ENCODE measurements around the gene CTNND1. TPM values are rescaled to one million over a fixed set of nuclear protein-coding genes. Genes with fewer than 3 reads are reported as not detected.

The CTNND1 gene
- total and polyA plus RNA-seq, 10 of the 15 experiments (the other 5 are each of a cell fraction or from before 2014, with no cell fraction given): 4.7 to 70.0 (median 30.0) TPM

DNA sequence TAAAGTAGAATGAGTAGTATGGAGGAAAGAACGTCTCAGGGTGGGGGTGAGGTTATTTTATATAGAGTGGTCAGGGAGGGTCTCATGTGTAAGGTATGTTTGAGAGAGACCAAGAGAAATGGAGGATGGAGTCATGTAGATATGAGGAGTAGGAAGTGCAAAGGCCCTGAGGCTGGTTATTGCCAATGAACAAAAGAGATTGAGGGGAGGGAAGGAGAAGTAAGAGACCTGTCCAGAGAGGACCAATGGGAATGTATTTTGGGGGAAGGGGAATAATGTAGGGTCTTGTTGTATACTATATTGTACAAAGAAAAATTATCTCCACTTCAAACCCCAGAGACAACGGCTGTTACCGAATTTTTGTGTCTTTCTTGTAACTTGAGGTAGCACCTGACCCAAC lies 9.8 kb downstream of the CTNND1 start:
- peaks cover 8% of the 10 kb centered on the region for H3K4me1 ChIP-seq (ENCODE audit: control insufficient read depth, insufficient read depth, low read length)
- 0 out of 2 replicates have a peak overlapping the region, but pooled peaks have one; percentile 14 for H3K4me2 ChIP-seq (ENCODE audit: control insufficient read depth, insufficient read depth)
- no TSS peak for BruUV-seq (replicated peaks)
- intact Hi-C loops (cut with micrococcal nuclease; ENCODE audit: unreplicated experiment): no loop called here
- no peaks in the 10 kb centered on the region for H4K20me1 ChIP-seq (ENCODE audit: control insufficient read depth, insufficient read depth)
- H3K79me2 ChIP-seq (ENCODE audit: control insufficient read depth, insufficient read depth, low read length): peaks cover 82% of the 10 kb centered on the region
- ATAC-seq: no peak; the same call in 2 of the 3 replicates
- no peak for FAIRE-seq
- H3K4me3 ChIP-seq: no peak overlapping the region
- ChIA-PET CTCF (interaction anchor here (1.1 to 10.8 kb wide), 3 partner anchors 9 to 31 kb away, joined by 3 to 69 read pairs (median 22); partner anchors contain the start of gene CTNND1), SMC1A (ENCODE audit: uncharacterized antibody, unreplicated experiment) (interaction anchor here (0.8 to 11.7 kb wide), 4 partner anchors 8 to 28 kb away, joined by 3 to 117 read pairs (median 10); partner anchors contain the start of gene CTNND1), POLR2A (interaction anchor here (1.3 to 10.7 kb wide), 3 partner anchors 7 to 14 kb away, joined by 4 to 110 read pairs (median 8); partner anchors contain the start of gene CTNND1), RAD21 (ENCODE audit: unreplicated experiment) (interaction anchor here (1.1 to 3.2 kb wide), 4 partner anchors 10 to 114 kb away, joined by 3 to 13 read pairs (median 4); partner anchors contain the start of gene CTNND1)
- DNase-seq (ENCODE audit: low read depth, low spot score): no peak
- no peaks in the 10 kb centered on the region for H3K9me3 ChIP-seq (replicated peaks; ENCODE audit: control insufficient read depth, insufficient read depth, low read length)
- H3K9ac ChIP-seq (ENCODE audit: control insufficient read depth, insufficient read depth, low read length): no peak overlapping the region
- WGBS (ENCODE audit: insufficient coverage, insufficient replicate concordance, low lambda C conversion rate, missing lambda C conversion rate): 85% methylated on average over 3 of the region's 3 CpGs
- no peaks in the 10 kb centered on the region for H3K27me3 ChIP-seq (replicated peaks in 1 of 2; ENCODE audit: control insufficient read depth in 2 of 2, insufficient read depth in 2 of 2, low read length in 1 of 2)
- TF ChIP-seq ZNF592 (IDR thresholded peaks at IDR 0.05) (no peak), SMARCA5 (IDR thresholded peaks at IDR 0.05) (no peak), RELA (IDR thresholded peaks at IDR 0.05; ENCODE audit: borderline replicate concordance, partially characterized antibody) (no peak), ZBED1 (IDR thresholded peaks at IDR 0.05; ENCODE audit: borderline replicate concordance) (no peak)
- no peak overlapping the region for H2AFZ ChIP-seq (ENCODE audit: control insufficient read depth, low read depth, low read length)
- H3K27ac ChIP-seq (ENCODE audit: control insufficient read depth, insufficient read depth): no peak overlapping the region
- in situ Hi-C loops (cut with MboI): no loop called here
- 0 out of 4 replicates have a peak, but pooled peaks cover 0 to 6% of the 10 kb centered on the region in 2 experiments for H3K36me3 ChIP-seq (ENCODE audit: control insufficient read depth in 2 of 2, insufficient read depth in 2 of 2, low read length in 1 of 2)

Measured in GM12878 (cell line).